ENCODE data around the gene SPIC. TPM values are rescaled to one million over a fixed set of nuclear protein-coding genes. Genes with fewer than 3 reads are reported as not detected.
"Not testable (repeated sequence)": the region's sequence is repeated elsewhere in the genome, so short reads cannot be mapped to it uniquely, and the experiment has no call there.

The SPIC gene
- polyA plus RNA-seq (2014; cell fraction: cytosol; rRNA removed) = not detected in 2 replicates
- polyA plus RNA-seq (2014; cell fraction: nucleus; rRNA removed) = not detected in 2 replicates

DNA sequence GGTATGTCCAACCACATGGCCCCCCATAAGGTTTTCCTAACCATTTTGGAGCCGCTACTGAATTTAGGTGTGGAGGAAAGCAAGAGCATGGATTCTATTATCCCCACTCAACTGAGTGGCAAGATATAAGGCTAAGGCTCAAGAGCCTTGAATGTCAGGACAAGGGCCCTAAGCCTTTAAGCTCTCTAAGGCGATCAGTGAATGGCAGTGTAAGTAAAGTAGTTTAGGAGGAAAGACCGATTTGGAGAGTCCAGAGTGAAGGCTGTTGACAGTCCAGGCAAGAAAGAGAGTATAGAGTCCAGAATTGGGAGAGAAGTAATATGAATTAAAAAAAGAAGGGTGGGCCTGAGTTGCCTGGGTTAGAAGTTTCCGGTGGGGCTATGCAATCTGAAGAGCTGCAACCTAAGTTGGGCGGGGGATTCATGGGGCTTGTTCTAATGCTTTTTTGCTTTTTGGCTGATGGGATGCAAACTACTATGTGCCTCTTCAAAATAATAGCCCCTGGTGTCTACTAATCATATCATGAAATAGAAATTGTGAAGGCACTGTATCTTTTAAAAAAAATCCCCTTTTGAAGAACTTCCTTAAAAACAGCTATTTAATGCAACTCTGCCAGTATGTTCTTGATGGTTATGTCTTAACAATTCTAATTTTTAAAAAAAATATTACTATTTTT is at the start of gene SPIC:
Gene SPIC (plus strand): TSS at position 626 of the 676 bp plus-strand sequence. CDS start 1,569 bp downstream, outside the sequence.
- no peak for DNase-seq (ENCODE audit: low spot score)

DNA sequence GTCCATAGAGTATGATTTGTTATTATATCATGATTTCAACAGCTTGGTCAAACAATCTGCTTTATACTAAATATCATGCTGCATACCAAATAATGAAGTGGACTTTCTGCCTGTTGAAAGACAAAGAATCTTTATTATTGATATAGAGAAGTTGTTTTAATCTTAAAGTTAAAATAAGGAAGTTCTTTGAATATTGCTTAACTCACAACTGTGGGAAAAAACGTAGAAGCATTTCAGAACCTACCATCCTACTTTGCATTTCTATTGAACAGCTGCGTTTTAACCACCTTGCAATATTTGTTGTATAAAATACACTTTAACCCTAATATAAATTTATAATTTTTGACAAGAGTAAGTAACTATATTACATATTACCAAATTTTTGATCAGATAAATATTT is 44.7 kb upstream of the SPIC start:
- DNase-seq (ENCODE audit: low spot score) = no peak

DNA sequence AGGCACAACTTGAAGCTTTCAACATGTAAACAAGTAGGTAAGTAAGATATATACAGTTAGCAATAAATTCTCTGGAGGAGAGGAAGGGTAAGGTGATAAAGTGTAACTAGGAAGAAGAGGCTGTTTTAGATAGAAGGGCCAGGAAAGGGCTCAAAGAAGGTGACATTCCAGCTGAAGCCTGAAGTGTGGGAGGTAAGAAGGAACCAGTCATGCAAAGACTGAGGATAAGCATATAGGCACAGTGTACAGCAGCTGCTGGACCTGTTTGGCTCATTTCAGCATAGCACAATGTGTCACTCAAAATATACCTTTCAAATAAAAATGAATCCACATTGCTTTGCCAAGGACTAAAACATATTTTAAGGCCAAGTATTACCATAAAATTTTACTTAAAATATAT is 39.0 kb upstream of the SPIC start:
- no peak for DNase-seq (ENCODE audit: low spot score)

DNA sequence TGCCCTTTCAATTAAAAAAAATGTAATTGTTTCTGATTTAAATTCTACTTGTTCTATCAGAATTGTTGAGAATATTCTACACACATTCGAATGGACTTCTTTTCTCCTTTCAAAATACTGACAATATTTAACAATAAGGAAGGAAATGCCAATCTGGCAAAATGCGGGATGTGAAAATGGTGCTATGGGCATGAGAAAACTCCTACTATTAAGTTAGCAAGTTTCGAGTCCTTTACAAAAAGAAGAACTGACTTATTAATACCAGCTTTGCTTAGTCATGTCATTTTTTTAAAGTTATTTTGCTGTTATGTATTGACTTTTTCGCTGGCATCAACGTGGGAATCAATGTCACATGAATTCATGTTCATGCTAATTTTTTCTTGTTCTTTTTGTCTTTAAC is 35.9 kb upstream of the SPIC start:
- no peak for DNase-seq (ENCODE audit: low spot score)

DNA sequence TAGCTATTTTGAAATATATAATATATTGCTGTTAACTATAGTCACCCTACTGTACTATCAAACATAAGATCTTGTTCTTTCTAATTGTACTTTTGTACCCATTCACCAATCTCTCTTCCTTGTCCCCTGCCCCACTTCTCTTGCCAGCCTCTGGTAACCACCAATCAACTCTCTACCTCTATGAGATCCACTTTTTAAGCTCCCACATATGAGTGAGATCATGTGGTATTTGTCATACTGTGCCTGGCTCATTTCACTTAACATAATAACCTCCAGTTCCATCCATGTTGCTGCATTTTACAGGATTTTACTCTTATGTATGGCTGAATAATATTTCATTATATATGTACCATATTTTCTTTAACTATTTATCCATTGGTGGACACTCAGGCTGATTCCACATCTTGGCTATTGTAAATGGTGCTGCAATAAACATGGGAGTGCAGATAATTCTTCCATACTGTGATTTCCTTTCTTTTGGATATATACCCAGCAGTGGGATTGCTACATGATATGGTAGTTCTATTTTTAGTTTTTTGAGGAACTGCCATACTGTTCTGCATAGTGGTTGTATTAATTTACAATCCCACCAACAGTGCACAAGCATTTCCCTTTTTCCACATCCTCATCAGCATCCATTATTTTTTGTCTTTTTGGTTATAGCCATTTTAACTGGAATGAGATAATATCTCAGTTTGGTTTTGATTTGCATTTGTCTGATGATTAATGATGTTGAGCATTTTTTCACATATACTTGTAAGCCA is 33.5 kb upstream of the SPIC start:
- no peak for DNase-seq (ENCODE audit: low spot score)

DNA sequence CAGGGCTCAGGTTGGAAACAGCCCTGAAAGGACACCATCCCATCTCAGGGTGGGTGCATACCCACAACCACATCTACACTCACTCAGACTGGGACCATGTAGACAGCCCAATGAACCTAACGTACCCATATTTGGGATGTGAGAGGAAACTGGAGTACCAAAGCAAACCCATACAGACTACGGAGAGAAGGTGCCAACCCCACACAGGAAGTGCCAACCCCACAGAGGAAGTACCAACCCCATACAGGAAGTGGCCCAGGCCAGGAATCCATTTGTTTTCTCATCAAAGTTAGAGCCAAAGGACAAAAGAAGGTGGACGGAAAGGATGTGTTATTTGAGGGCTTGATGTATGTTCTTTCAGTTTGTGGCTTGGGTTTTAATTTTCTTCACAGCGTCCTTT is 19.5 kb upstream of the SPIC start:
- DNase-seq (ENCODE audit: low spot score) = no peak

DNA sequence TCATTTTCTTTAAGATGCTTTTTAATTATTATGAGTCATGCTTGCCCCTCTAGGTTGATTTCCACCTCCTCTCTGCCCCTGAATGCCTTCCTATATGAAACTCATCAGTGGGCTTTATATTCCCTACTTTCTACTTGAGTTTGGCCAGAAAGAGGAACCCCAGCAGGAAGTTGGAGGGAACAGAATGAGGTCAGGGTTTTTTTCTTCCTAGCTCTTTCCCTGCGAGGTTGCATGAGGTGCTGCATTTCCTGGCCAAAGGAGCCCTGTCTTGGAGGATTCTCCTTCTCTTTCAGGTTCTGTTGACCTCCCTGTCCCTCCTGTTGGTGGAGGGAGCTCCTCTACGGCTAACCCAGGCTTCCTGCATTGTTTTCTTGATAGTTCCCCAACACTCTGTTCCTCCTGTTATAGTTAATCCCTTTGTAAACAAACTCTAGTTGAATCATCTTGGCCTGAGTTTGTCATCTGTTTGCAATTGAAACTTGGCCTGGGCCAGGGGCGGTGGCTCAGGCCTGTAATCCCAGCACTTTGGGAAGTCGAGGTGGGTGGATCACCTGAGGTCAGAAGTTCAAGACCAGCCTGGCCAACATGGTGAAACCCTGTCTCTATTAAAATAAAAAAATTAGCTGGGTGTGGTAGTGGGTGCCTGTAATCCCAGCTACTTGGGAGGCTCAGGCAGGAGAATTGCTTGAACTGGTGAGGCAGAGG is 15.3 kb upstream of the SPIC start:
- DNase-seq (ENCODE audit: low spot score) = no peak

DNA sequence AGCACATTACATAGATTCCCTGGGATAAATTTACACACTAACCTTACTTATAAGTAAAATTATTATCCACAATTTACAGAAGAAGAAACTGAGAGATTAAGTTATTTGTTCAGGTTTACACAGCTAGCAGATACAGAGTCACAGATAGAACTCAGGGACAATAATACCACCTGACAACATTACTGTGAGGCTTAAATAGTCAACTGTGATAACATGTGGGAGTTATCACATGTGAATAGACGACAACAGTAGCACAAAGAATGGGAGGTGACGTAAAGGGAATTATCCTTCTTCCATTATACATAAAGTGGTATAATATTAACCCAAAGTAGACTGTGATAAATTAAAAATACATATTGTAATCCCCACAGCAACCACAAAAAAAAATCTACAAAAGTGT is 6.2 kb upstream of the SPIC start:
- DNase-seq (ENCODE audit: low spot score) = no peak

DNA sequence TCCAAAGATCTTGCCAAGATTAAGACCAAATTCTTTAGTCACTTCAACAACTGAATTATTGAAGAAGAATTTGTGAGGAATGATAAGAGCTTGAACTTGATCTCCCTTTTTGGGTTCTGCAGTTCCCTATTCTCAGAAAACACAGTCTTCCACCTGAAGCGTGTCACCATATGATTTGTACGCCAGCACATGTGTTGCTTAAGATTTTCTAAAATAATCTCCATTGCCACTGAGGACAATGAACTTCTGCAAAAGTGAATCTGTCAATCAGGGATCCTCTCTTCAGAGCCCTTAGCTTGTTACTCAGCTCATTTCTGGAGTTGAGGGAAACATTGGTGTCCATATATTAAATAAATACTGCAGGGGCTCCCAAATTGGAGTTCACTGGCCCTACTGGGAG is 4.2 kb upstream of the SPIC start:
- DNase-seq (ENCODE audit: low spot score) = no peak

DNA sequence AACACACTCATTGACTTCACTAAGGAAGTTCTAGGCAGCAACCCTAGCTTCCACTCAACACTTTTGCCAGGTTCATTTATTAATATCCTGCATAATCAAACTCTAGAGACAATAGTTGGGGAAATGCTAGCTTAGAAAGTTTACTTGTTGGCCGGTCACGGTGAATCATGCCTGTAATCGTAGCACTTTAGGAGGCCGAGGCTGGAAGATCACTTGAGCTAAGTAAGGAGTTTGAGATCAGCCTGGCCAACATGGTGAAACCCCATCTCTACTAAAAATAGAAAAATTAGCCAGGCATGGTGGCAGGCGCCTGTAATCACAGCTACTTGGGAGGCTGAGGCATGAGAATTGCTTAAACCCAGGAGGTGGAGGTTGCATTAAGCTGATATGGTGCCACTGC is 3.3 kb upstream of the SPIC start:
- DNase-seq (ENCODE audit: low spot score) = not testable (repeated sequence)

DNA sequence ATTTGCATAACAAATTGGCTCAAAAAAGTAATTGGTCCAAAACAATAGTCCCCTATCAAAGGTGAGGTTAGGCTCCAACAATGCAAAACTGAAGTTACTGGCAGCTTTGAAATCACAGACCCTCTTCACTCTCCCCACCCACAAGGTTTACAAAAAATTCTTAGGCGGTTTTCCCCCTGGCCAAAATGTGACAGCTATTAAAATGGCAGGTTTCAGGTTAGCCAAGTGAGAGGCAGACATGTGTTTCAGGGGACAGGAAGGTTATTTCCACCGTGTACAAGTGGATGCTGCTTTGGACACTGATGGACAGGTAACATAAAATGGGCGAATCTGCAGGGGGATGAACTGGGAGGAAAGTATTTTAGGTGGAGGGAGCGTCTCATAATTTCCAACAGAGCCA is 888 bp upstream of the SPIC start:
- DNase-seq (ENCODE audit: low spot score) = no peak

DNA sequence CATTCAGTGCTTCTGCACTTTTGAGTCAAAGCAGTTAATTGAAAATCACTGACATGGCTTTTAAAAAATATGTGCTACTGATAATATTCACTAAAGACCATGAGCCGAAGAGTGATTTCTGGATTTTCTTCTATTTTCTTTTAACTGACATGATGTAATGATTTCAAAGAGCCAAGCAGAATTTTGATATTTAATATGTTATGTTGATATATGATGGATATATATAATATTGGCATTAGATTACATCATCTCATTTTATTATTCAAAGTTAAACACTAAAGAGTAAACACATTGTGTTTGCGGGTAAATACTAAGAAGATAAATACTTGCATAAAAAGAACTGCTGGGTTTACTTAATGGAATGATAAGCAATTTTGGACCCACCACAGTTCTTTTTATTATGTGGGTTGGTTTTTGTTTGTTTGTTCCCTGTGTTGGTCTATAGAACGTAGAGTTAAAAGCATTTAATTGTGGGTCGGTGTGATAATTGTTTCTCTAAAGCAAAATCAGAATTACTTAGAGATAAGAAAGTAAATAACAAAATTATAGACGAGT is 692 bp downstream of the SPIC start:
- no peak for DNase-seq (ENCODE audit: low spot score)

DNA sequence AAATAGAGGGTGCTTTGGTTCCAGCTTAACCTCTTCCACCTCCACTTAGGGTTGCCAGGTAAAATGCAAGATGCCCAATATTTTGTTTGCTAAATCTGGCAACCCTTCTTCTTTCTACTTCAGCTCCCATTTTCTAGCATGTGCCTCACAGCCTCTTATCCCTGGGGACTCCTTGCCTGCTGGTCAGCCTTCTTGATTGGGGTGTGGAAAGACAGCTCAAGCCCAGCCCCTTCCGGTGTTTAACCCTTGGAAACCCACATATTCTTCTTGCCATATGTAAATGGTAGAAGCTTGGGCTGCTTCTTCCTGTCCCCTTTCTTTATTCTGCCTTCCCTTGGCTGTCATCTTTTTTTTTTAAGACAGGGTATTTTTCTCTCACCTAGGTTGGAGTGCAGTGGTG is 5.7 kb downstream of the SPIC start:
- no peak for DNase-seq (ENCODE audit: low spot score)

DNA sequence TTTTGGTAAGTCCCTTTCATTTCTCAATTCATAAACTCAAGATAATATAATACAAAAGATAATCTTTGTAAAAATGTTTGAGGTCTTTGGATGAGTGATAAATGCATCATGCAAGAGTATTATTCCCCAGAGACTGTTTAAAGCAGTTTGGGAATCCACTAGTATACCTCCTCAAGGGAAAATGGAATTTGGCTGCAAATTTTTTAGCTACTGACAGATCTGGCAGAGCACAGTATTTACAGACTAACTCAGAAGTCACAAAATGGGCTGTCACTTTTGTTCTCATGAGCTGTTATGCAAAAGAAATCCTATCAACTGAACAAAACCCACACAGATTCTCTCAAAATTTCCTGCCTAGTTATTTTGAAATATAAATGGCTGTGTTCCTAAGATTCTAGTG is 9.9 kb downstream of the SPIC start:
- no peak for DNase-seq (ENCODE audit: low spot score)

DNA sequence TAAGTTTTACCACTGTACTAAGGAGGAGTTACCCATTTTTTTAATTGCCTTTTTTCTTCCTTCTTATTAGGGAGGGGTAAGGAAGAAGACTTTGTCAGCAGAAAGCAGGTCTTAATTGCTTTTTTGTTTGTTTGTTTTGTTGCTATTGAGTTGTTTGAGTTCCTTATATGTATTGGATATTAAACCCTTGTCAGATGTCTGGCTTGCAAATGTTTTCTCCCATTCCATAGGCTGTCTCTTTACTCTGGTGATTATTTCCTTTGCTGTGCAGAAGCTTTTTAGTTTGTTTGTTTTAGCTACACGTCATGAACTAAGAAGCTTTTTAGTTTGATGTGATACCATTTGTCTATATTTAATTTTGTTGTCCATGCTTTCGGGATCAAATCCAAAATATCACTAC is 13.3 kb downstream of the SPIC start:
- DNase-seq (ENCODE audit: low spot score) = no peak

DNA sequence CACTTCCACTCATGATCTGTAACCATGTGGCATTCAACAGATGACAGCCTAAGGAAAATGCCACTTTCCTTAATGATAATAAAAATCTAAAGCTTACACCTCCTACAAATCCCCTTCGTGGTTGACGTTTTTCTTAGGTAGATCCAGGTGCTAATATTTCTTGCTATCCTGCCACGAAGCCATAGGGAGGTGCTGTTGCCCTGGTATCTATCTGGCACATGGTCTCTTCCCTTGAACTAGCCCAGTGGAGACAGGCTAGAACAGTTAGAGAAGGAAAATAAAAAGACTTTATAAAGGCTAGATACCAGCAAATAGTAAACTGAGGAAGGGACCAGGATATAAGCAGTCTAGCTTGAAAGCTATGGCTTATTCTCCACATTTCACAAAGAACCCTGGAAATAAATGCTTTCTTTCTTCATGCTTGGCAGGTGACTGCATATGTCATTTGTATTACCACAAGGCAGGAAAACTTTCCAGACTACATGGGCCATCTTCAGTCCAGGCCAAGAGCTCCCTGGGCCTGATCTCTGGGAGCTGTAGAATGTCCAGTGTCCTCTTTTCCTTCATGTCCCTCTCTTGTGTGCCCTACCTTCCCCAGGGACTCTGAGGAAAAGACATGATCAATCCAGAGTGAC is 15.3 kb downstream of the SPIC start:
- no peak for DNase-seq (ENCODE audit: low spot score)

DNA sequence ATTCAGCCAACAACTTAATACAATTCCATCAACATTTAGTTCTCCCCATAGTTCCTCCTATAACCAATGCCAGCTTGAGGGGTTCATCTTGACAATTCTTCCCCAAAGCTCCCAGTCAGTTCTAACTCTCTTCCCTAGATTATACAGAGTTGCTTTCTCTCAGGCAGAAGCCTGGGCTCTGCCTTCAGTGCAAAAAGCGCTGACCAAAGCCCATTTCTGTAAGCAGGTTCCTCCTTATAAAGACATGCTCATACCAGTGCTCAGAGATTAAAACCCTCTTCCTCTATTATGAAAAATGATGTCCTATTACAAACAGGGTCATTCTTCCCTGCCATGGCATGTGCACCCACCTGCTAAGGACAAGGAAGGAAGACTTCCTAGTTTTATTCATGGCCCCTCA is 16.2 kb downstream of the SPIC start:
- no peak for DNase-seq (ENCODE audit: low spot score)

DNA sequence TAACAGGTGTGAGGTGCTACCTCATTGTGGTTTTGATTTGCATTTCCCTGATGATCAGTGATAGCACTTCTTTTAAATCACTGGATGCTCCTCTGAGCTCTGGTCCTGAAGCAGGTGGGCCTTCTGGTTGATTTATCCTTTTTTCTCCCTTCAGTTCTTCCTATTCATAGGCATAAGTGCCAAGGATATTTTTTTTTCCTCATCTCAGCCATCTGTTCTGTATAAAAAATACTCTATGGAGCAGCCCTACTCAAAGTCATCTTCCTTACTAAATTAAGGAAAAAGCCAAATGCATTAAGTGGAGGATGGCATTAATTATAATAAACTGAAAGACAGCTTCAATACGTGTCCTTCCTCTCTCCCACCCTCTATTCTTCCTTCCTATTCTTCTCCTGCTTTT is 18.4 kb downstream of the SPIC start:
- DNase-seq (ENCODE audit: low spot score) = no peak

DNA sequence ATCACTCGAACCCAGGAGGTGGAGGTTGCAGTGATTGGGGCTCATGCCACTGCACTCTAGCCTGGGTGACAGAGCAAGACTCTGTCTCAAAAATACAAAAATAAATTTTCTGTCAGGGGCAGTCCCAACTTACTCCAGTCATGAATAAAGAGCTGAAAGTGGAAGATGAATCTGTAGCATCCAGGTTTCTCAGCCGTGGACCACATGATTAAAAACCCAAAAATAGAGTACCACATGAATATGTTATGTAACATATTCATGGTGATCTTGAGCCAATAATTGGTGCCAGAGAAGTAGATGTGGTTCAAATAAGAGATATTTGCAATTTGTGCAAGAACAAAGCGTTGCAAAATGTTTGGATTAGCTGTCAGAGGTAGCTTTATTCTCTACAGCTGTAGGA is 23.1 kb downstream of the SPIC start:
- no peak for DNase-seq (ENCODE audit: low spot score)

DNA sequence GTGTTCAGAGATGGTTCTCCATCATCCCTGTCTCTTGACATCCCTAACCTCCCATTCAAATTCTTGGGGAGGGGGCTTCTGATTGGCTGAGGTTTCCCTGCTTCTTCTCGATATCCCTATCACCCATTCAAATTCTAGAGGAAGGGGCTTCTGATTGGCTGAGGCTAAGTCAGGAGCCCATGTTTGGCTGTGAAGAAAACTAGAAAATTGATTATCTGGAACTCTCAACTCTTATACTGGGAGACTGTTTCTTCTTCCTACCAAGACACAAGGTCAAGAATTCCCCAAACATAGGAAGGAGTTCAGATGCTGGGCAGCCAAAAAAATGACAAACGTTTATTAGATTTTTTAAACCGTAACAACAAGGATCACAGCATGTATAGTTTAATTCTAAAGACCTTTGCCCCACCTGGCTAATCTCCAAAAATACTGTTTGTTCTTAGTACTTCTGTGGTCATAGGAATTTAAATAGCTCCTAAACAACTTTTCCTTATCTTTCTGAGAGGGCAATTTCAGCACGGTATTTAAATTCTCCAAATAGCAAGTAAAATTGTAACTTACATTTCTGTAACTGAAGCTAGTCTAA is 26.4 kb downstream of the SPIC start:
- no peak for DNase-seq (ENCODE audit: low spot score)

DNA sequence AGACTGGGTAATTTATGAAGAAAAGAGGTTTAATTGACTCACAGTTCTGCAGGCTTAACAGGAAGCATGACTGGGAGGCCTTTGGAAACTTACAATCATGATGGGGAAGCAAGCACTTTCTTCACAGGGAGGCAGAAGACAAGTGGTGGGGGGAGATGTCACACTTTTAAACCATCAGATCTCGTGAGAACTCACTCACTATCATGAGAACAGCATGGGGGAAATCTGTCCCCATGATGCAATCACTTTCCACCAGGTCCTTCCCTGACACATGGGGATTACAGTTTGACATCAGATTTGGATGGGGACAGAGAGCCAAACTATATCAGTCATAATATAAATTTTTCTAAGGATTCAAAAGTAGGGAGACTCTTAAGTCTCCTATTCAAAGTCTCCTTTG is 46.0 kb downstream of the SPIC start:
- DNase-seq (ENCODE audit: low spot score) = no peak

Measured in SK-N-DZ (cell line).